ENCODE results near the gene SQOR. TPM values are rescaled to one million over a fixed set of nuclear protein-coding genes. Genes with fewer than 3 reads are reported as not detected.

Gene SQOR
- polyA plus RNA-seq, 1 donor = 51.2 TPM

DNA sequence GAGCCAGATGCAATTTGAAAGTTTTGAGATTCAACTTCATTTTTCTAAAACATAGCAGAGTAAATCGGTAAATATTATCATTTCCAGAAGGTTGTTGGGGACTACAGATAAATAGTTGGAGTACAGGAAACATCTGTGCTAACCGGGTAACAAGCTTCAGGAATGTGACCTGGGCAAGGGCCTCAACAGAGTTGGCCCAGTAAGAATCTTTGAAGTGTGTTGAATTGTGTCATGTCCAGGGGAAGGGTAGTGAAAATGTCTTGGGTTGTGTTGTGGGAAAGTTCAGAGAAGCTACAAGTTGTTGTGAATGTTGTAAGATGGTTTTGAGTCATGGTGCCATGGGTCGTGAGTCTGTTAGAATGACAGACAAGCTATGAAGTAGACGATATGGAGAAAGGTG, 35.7 kb downstream of the SQOR start:
- no peak for DNase-seq
- Histone ChIP-seq H3K27me3 (ENCODE audit: control insufficient read depth, insufficient read depth, low read length) (no peaks in the 10 kb centered on the region), H3K4me1 (ENCODE audit: control insufficient read depth, insufficient read depth, low read length) (no peaks in the 10 kb centered on the region), H3K27ac (ENCODE audit: low read length) (no peak overlapping the region), H3K4me3 (ENCODE audit: low read length) (no peak overlapping the region), H3K36me3 (ENCODE audit: control insufficient read depth, insufficient read depth, low read length) (peaks cover 38% of the 10 kb centered on the region), H3K9me3 (ENCODE audit: control insufficient read depth, low read depth, low read length) (no peaks in the 10 kb centered on the region)
- 90% methylated on average over 2 of the region's 4 CpGs for WGBS (ENCODE audit: insufficient coverage, low lambda C conversion rate)

DNA sequence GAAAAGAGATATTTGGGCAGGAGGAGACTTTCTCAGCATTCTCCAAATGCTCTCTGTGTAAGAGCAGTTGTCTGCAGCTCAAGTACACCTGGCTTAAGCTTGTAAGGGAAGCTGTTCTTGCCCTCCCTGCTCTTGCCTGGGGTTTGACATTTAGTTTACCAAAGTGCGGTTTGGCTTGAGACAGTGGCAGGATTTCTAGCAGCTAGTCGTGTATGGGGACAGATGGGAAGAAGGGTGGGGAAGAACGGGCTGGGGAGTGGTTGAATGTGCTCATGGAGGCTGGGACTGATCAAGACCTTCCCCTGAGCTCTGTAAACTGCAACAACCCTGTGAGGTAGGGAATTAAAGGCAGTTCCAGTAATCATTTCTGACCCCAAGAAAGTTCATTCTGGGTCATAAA, 39.8 kb downstream of the SQOR start:
- no peaks in the 10 kb centered on the region for H3K4me1 ChIP-seq (ENCODE audit: control insufficient read depth, insufficient read depth, low read length)
- no CpG with 5 or more reads among the region's 3 CpGs for WGBS (ENCODE audit: insufficient coverage, low lambda C conversion rate)
- no peaks in the 10 kb centered on the region for H3K9me3 ChIP-seq (ENCODE audit: control insufficient read depth, low read depth, low read length)
- H3K27ac ChIP-seq (ENCODE audit: low read length) = no peak overlapping the region
- peak in 1 of 2 donors; percentile 19 for DNase-seq
- H3K4me3 ChIP-seq (ENCODE audit: low read length) = no peak overlapping the region
- peaks cover 48% of the 10 kb centered on the region for H3K36me3 ChIP-seq (ENCODE audit: control insufficient read depth, insufficient read depth, low read length)
- no peaks in the 10 kb centered on the region for H3K27me3 ChIP-seq (ENCODE audit: control insufficient read depth, insufficient read depth, low read length)

DNA sequence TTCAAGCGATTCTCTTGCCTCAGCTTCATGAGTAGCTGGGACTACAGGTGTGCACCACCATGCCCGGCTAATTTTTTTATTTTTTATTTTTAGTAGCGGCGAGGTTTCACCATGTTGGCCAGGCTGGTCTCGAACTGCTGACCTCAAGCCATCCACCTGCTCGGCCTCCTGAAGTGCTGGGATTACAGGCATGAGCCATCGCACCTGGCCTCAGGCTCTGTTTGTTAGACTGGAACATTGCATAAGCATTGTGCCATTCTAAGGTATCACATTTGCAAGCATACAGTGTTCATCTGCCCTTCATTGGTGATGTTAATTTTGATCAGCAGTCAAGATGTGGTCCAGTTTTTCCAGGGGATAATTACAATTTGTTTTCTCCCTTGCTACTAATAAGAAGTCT, 43.0 kb downstream of the SQOR start:
- Histone ChIP-seq H3K27me3 (ENCODE audit: control insufficient read depth, insufficient read depth, low read length) (no peaks in the 10 kb centered on the region), H3K4me3 (ENCODE audit: low read length) (no peak overlapping the region), H3K4me1 (ENCODE audit: control insufficient read depth, insufficient read depth, low read length) (no peaks in the 10 kb centered on the region), H3K27ac (ENCODE audit: low read length) (no peak overlapping the region), H3K36me3 (ENCODE audit: control insufficient read depth, insufficient read depth, low read length) (peaks cover 44% of the 10 kb centered on the region), H3K9me3 (ENCODE audit: control insufficient read depth, low read depth, low read length) (no peaks in the 10 kb centered on the region)
- DNase-seq = no peak
- no CpG with 5 or more reads among the region's 7 CpGs for whole genome bisulfite sequencing (ENCODE audit: insufficient coverage, low lambda C conversion rate)

DNA sequence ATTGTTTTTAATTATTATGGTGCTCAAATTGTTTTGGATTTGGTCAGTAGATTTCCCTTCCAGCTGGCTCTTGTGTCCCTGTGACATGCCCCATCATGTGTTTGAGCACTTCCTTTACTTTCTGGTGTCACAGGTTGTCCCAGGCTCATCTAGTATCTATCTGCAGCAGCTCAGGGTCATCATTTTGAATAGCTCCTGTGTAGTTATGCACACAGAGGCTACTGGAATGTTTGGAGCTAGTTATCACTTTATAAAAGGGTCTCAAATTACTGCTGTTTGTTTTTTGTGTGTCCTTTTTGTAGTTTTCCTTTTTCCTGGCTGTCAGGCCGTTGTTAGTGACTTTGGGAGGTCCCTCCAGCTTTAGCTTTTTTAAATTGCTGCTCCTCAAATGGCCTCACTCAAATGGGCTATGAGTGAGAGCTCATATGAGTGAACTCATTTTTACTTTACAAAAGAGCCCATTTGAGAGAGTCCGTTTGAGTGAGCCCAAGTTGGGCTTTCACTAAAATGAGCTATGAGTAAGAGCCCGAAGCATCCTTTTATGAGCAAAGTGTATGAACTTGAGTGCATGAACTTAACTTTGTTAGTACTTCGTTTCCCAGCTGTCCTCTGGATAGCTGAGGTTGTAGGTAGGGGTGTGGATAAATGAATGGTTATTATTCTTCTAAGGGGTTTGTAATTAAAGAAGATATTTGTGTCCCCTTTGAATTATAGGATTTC, 43.8 kb downstream of the SQOR start:
- H3K4me1 ChIP-seq (ENCODE audit: control insufficient read depth, insufficient read depth, low read length) = no peaks in the 10 kb centered on the region
- no peak for DNase-seq
- no peaks in the 10 kb centered on the region for H3K27me3 ChIP-seq (ENCODE audit: control insufficient read depth, insufficient read depth, low read length)
- WGBS (ENCODE audit: insufficient coverage, low lambda C conversion rate) = 100% methylated on average over 1 of the region's 4 CpGs
- H3K27ac ChIP-seq (ENCODE audit: low read length) = no peak overlapping the region
- peaks cover 46% of the 10 kb centered on the region for H3K36me3 ChIP-seq (ENCODE audit: control insufficient read depth, insufficient read depth, low read length)
- H3K9me3 ChIP-seq (ENCODE audit: control insufficient read depth, low read depth, low read length) = no peaks in the 10 kb centered on the region
- no peak overlapping the region for H3K4me3 ChIP-seq (ENCODE audit: low read length)

DNA sequence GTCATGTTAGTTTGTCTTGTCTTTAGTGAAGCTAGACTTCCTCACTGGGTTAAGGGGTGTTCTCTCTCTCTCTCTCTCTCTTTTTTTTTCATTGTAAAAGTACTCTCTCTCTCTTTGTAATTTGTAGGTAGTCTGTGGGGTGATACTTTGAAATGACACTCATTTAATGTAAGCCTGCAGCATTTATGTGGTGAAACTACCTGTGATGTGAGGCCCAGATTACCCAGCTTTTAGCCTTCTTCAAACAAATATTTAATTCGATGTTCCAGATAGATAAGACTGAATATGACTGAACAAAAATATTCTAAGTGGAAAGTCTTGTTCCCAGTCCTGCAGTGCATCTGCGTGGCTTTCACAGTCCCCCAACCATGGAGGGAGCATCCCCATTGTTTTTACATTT, 49.7 kb downstream of the SQOR start:
- no peak for DNase-seq
- no CpG with 5 or more reads among the region's 2 CpGs for WGBS (ENCODE audit: insufficient coverage, low lambda C conversion rate)
- Histone ChIP-seq H3K9me3 (ENCODE audit: control insufficient read depth, low read depth, low read length) (no peaks in the 10 kb centered on the region), H3K27me3 (ENCODE audit: control insufficient read depth, insufficient read depth, low read length) (no peaks in the 10 kb centered on the region), H3K4me1 (ENCODE audit: control insufficient read depth, insufficient read depth, low read length) (no peaks in the 10 kb centered on the region), H3K36me3 (ENCODE audit: control insufficient read depth, insufficient read depth, low read length) (peaks cover 53% of the 10 kb centered on the region), H3K4me3 (ENCODE audit: low read length) (no peak overlapping the region), H3K27ac (ENCODE audit: low read length) (no peak overlapping the region)

DNA sequence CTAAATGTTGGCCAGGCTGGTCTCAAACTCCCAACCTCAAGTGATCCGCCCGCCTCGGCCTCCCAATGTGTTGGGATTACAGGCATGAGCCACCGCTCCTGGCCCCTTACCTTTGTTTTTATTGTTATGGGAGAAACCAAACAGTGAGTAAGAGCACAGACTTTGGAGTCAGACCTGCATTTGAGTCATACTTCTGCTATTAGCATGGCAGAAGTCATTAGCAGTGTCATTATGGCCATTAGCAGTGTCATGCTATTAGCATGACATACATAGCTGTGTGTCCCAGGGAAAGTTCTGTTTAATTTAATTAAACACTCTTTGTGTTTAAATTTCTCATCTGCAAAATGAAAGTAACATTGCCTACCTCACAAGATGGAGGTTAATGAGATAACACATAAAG, 54.8 kb downstream of the SQOR start:
- Histone ChIP-seq H3K27ac (ENCODE audit: low read length) (no peak overlapping the region), H3K36me3 (ENCODE audit: control insufficient read depth, insufficient read depth, low read length) (peaks cover 49% of the 10 kb centered on the region), H3K4me1 (ENCODE audit: control insufficient read depth, insufficient read depth, low read length) (no peaks in the 10 kb centered on the region), H3K27me3 (ENCODE audit: control insufficient read depth, insufficient read depth, low read length) (no peaks in the 10 kb centered on the region), H3K4me3 (ENCODE audit: low read length) (no peak overlapping the region), H3K9me3 (ENCODE audit: control insufficient read depth, low read depth, low read length) (no peaks in the 10 kb centered on the region)
- DNase-seq = no peak
- no CpG with 5 or more reads among the region's 4 CpGs for WGBS (ENCODE audit: insufficient coverage, low lambda C conversion rate)

DNA sequence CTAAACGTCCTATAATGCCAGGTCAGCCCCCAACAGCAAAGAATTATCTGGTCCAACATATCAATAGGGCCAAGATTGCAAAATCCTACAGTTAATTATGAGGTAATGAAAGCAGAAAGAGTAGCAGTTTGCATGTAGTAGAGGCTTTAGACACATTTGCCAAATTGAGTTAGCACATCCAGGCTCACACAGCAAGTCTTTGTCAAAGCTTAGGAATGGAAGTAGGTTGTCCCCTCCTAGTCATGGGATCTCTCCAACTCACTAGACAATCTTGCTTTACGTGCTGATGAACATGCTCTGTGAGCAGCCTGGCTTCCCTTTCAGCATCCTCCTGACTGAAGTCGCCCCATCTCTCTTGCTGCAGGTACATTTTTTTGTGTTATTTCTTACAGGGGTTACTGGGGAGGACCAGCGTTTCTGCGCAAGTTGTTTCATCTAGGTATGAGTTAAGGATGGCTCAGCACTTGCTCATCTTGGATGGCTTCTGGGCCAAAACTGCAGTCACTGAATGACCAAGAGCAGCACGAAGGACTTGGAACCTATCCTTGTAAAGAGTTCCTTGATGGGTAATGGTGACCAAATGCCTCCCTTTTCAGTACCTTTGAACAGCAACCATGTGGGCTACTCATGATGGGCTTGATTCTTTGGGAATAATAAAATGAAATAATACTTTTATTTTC, 55.9 kb downstream of the SQOR start:
- DNase-seq = no peak
- H3K9me3 ChIP-seq (ENCODE audit: control insufficient read depth, low read depth, low read length) = no peaks in the 10 kb centered on the region
- H3K4me1 ChIP-seq (ENCODE audit: control insufficient read depth, insufficient read depth, low read length) = no peaks in the 10 kb centered on the region
- no peaks in the 10 kb centered on the region for H3K27me3 ChIP-seq (ENCODE audit: control insufficient read depth, insufficient read depth, low read length)
- H3K36me3 ChIP-seq (ENCODE audit: control insufficient read depth, insufficient read depth, low read length) = peaks cover 39% of the 10 kb centered on the region
- H3K27ac ChIP-seq (ENCODE audit: low read length) = no peak overlapping the region
- WGBS (ENCODE audit: insufficient coverage, low lambda C conversion rate) = no CpG with 5 or more reads among the region's 6 CpGs
- no peak overlapping the region for H3K4me3 ChIP-seq (ENCODE audit: low read length)

DNA sequence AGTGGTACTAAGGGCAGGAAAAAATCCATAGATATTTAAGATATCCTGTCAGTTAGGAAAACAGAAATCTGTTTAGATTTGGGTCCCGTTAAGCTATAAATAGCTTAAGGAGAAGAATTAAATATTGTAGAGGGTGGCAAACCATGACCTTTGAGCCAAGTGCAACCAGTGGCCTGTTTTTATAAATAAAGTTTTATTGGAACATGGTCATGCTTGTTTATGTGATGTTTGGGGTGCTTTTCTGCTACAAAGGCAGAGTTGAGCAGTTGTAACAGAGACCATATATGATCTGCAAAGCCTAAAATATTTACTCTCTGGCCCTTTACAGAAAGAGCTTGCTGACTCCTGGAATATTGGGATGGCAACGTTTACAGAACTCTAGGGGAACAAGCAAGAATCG, 66.3 kb downstream of the SQOR start:
- Histone ChIP-seq H3K27ac (ENCODE audit: low read length) (no peak overlapping the region), H3K36me3 (ENCODE audit: control insufficient read depth, insufficient read depth, low read length) (no peaks in the 10 kb centered on the region), H3K9me3 (ENCODE audit: control insufficient read depth, low read depth, low read length) (no peaks in the 10 kb centered on the region), H3K4me1 (ENCODE audit: control insufficient read depth, insufficient read depth, low read length) (no peaks in the 10 kb centered on the region), H3K27me3 (ENCODE audit: control insufficient read depth, insufficient read depth, low read length) (peaks cover 12% of the 10 kb centered on the region), H3K4me3 (ENCODE audit: low read length) (no peak overlapping the region)
- DNase-seq = no peak
- 20% methylated on average over 1 of the region's 3 CpGs for WGBS (ENCODE audit: insufficient coverage, low lambda C conversion rate)

DNA sequence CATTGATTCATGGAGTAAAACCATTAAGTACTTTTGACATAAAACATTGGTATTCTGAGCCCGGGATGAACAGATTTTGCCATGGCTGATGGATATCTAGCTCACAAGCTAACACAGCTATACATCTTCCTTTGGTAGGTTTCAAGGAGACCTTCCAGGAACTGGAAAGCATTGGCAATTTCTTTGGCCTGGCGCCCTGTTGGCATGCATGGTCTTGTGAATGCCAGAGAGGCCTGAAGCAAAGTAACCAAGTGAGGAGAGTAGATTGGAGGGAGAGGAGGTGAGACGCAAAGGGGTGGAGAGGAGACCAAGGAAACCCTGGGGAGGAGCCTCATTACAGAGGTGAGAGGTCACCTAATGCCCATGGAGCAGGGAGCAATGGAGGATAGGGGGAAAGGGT, 67.2 kb downstream of the SQOR start:
- no peak for DNase-seq
- Histone ChIP-seq H3K27me3 (ENCODE audit: control insufficient read depth, insufficient read depth, low read length) (peaks cover 12% of the 10 kb centered on the region), H3K4me1 (ENCODE audit: control insufficient read depth, insufficient read depth, low read length) (no peaks in the 10 kb centered on the region), H3K36me3 (ENCODE audit: control insufficient read depth, insufficient read depth, low read length) (no peaks in the 10 kb centered on the region), H3K4me3 (ENCODE audit: low read length) (no peak overlapping the region), H3K9me3 (ENCODE audit: control insufficient read depth, low read depth, low read length) (no peaks in the 10 kb centered on the region), H3K27ac (ENCODE audit: low read length) (no peak overlapping the region)
- no CpG with 5 or more reads among the region's 3 CpGs for WGBS (ENCODE audit: insufficient coverage, low lambda C conversion rate)

DNA sequence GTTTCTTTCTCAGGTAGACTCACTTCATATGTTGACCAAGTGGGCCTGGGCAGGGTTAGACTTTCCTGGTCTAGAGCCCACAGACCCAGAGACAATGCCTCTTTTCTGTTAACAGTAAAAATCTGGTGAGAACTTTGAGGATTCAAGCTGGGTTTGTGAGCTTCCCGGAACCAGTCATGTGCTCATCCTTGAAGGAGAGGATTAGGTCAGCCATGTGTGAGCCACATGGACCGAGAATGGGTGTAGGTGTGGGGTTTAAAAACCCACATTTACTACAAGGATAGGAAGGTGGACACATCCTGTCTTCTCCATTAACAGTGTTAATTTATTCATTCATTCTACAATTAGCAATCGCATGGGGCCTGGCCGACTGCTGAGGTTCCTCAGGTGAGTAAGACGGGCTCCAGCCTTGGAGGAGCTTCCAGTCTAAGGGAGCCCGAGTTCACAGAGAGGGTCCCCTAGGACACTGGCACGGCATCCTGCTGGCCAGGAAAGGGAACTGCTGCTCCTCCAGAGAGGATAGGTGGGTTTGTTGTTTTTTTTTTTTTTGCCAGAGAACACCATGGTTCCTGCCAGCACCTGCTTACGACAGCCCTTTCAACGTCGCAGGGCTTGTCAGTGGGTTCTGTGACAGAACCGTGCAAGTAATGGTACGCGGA, 69.0 kb downstream of the SQOR start:
- Histone ChIP-seq H3K4me3 (ENCODE audit: low read length) (peak overlapping the region; percentile 54), H3K27me3 (ENCODE audit: control insufficient read depth, insufficient read depth, low read length) (peaks cover 12% of the 10 kb centered on the region), H3K9me3 (ENCODE audit: control insufficient read depth, low read depth, low read length) (no peaks in the 10 kb centered on the region), H3K27ac (ENCODE audit: low read length) (no peak overlapping the region), H3K36me3 (ENCODE audit: control insufficient read depth, insufficient read depth, low read length) (no peaks in the 10 kb centered on the region), H3K4me1 (ENCODE audit: control insufficient read depth, insufficient read depth, low read length) (no peaks in the 10 kb centered on the region)
- peak in 1 of 2 donors; percentile 14 for DNase-seq
- WGBS (ENCODE audit: insufficient coverage, low lambda C conversion rate) = 55% methylated on average over 4 of the region's 13 CpGs

All from large intestine (tissue), 3 donors.